ENCODE results near the gene OR3A2. TPM values are rescaled to one million over a fixed set of nuclear protein-coding genes. Genes with fewer than 3 reads are reported as not detected.
"Not testable (repeated sequence)": the region's sequence is repeated elsewhere in the genome, so short reads cannot be mapped to it uniquely, and the experiment has no call there.

Gene OR3A2
- total RNA-seq, 2 experiments from 2014 or later, result 2.3 to 2.5 TPM

DNA sequence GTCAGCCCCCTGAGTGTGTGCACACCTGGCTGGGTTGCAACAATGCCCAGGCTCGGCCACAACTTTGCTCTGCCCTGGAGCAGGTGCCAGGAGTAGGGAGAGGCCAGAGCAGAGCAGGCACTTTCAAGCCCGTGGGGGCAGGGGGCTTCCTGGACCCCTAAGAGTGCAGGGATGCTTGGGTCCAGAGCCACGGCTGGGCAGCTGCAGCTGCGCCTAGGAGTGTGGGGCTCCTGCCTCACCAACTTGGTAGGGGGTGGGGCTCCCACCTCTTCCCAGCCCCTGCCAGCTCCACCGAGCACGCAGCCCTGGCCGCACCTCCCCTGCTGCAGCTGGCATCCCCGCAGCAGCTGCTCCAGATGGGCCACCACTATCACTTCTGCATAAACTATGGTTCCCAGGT, 7.8 kb downstream of the OR3A2 start:
- no peaks in the 10 kb centered on the region for H3K4me1 Mint-ChIP-seq
- H3K27me3 Mint-ChIP-seq, result no peaks in the 10 kb centered on the region
- CTCF ChIA-PET, result no interaction called here
- H3K4me3 Mint-ChIP-seq, result no peak overlapping the region
- H3K27ac Mint-ChIP-seq, result no peak overlapping the region
- DNase-seq, result no peak
- no peak for ATAC-seq
- peaks cover 3% of the 10 kb centered on the region for H3K9me3 Mint-ChIP-seq (ENCODE audit: low read depth)
- peaks cover 2% of the 10 kb centered on the region for H3K36me3 Mint-ChIP-seq

DNA sequence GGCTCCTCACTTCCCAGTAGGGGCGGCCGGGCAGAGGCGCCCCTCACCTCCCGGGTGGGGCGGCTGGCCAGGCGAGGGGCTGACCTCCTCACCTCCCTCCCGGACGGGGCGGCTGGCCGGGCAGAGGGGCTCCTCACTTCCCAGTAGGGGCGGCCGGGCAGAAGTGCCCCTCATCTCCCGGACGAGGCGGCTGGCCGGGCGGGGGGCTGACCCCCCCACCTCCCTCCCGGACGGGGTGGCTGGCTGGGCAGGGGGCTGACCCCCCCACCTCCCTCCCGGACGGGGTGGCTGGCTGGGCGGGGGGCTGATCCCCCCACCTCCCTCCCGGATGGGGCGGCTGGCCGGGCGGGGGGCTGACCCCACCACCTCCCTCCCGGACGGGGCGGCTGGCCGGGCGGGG, 14.9 kb downstream of the OR3A2 start:
- H3K9me3 Mint-ChIP-seq (ENCODE audit: low read depth); H3K36me3 Mint-ChIP-seq; DNase-seq; H3K4me3 Mint-ChIP-seq; CTCF ChIA-PET; H3K27ac Mint-ChIP-seq; H3K27me3 Mint-ChIP-seq; ATAC-seq; H3K4me1 Mint-ChIP-seq: not testable (repeated sequence)

DNA sequence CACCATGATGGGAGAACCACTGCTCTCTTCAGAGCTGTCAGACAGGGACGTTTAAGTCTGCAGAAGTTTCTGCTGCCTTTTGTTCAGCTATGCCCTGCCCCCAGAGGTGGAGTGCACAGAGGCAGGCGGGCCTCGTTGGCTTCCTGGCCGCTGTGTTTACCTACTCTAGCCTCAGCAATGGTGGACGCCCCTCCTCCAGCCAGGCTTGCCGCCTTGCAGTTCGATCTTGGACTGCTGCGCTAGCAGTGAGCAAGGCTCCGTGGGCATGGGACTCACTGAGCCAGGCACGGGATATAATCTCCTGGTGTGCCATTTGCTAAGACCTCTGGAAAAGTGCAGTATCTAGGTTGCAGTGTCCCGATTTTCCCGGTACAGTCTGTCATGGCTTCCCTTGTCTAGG, 43.3 kb downstream of the OR3A2 start:
- H3K4me1 Mint-ChIP-seq; H3K36me3 Mint-ChIP-seq; ATAC-seq; H3K9me3 Mint-ChIP-seq (ENCODE audit: low read depth); H3K4me3 Mint-ChIP-seq; CTCF ChIA-PET; H3K27ac Mint-ChIP-seq; DNase-seq: not testable (repeated sequence)
- peaks cover 14% of the 10 kb centered on the region for H3K27me3 Mint-ChIP-seq

DNA sequence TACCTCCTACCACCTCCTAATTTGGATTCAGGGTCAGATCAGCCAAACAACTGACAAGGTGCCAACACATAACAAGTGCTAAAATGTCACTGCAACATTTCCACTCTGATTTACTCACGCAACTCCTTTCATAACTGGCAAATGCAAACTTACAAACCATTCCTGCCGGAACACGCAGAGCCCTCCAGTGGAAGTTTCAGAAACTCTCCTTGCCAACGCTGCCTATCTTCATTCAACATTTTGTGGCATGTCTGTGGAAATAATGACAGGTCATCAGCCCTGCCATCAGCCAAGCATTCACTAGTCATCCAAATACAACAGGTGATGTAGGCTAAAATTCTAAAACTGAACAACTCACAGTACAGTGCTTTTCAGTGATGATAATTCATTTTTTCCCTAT, 50.2 kb downstream of the OR3A2 start:
- Mint-ChIP-seq H3K4me1 (no peaks in the 10 kb centered on the region), H3K36me3 (peaks cover 1% of the 10 kb centered on the region), H3K27me3 (peaks cover 10% of the 10 kb centered on the region), H3K9me3 (ENCODE audit: low read depth) (peaks cover 9% of the 10 kb centered on the region), H3K27ac (no peak overlapping the region), H3K4me3 (no peak overlapping the region)
- DNase-seq (no peak), ATAC-seq (no peak)
- CTCF ChIA-PET, result no interaction called here

DNA sequence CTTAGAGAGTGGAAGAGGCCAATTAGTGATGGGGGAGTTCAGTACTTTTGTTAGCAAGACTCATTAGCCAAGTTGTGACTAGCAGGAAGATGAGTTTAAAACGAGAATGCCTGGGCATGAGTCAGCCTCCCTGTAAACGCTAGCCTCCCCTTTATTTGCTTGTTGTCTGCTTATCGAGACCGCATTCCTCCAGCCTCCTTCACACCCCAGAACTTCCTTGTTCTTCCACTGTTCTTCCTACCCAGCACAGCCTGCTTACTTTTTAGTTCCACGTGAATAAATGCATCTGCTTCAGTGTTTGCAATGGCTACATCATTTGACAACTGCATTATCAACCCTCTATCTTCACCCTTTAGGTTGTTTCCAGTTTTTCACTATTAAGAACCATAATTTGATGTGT, 67.8 kb downstream of the OR3A2 start:
- H3K4me1 Mint-ChIP-seq, result no peaks in the 10 kb centered on the region

DNA sequence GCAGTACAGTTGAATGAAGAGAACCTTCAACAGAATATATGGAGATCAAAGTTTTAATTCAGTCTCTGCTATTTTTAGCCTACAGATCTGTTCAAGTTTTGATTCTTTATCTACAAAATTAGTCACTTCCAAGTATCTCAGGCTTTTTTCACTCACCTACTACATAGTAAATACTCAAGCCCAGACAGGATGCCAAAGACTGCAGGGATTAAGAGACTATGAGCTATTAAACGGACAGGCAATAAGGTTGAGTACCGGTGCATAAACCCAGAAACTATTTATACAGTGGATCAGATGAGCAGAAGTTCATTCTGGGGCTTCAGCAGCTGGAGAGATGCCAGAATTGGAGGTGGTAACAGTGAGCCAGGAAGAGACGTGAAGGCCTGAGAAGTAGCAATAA, 69.3 kb downstream of the OR3A2 start:
- no peak for ATAC-seq

More for the DNA sequence above, 67.8 kb downstream of the OR3A2 start:
- Mint-ChIP-seq H3K36me3 (no peaks in the 10 kb centered on the region), H3K4me3 (no peak overlapping the region), H3K9me3 (ENCODE audit: low read depth) (no peaks in the 10 kb centered on the region), H3K27ac (no peak overlapping the region), H3K27me3 (no peaks in the 10 kb centered on the region)
- CTCF ChIA-PET, result no interaction called here
- no peak for DNase-seq
- ATAC-seq, result no peak

DNA sequence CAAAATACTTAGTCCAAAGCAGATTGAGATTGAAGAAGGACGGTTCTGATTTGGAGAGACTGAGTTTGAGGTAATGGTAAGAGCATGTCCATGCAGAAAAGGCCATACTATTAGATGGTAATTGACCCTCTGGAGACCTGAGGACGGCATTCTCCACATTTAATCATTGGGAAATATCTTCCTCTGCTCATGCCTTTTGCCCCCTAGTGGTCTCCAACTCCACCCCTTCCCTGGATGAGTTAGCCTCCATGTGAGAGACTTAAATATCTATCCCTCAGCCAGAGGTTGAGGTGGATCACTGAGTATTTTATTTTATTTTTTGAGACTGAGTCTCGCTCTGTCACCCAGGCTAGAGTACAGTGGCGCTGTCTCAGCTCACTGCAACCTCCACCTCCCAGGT, 77.5 kb downstream of the OR3A2 start:
- H3K36me3 Mint-ChIP-seq, result no peaks in the 10 kb centered on the region
- ATAC-seq, result no peak
- H3K4me3 Mint-ChIP-seq, result no peak overlapping the region
- H3K9me3 Mint-ChIP-seq (ENCODE audit: low read depth), result no peaks in the 10 kb centered on the region
- CTCF ChIA-PET, result no interaction called here
- DNase-seq, result no peak
- H3K27me3 Mint-ChIP-seq, result no peaks in the 10 kb centered on the region
- no peak overlapping the region for H3K27ac Mint-ChIP-seq
- no peaks in the 10 kb centered on the region for H3K4me1 Mint-ChIP-seq

More for the DNA sequence above, 69.3 kb downstream of the OR3A2 start:
- H3K36me3 Mint-ChIP-seq, result no peaks in the 10 kb centered on the region
- H3K27me3 Mint-ChIP-seq, result no peaks in the 10 kb centered on the region
- no peaks in the 10 kb centered on the region for H3K4me1 Mint-ChIP-seq
- no peak overlapping the region for H3K27ac Mint-ChIP-seq
- H3K4me3 Mint-ChIP-seq, result no peak overlapping the region
- DNase-seq, result no peak
- no peaks in the 10 kb centered on the region for H3K9me3 Mint-ChIP-seq (ENCODE audit: low read depth)
- CTCF ChIA-PET, result no interaction called here

DNA sequence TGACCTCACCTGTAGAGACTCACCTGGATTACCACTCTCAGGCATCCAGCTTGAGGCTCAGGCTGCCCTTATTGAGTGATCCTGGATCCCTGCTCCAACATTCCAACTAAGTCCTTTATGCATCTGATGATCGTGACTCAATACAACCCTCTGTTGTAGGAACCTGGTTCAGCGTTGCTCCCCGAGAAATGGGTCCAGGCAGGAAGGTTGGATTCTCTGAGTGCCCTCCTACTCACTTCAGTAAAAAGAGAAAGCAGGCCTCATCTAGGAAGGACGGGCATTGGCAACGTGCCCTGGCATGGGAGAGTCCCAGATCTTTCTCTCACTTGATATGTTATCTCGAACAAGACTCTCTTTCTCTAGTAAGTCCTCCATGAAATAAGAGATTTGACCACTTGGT, 87.8 kb downstream of the OR3A2 start, which contains the start of gene OR3A1:
TSS of gene OR3A1 (minus strand) at position 101 of the 400 bp plus-strand sequence. CDS start 5,778 bp downstream, outside the sequence.
- H3K4me3 Mint-ChIP-seq, result no peak within 1 kb of the TSS
- CTCF ChIA-PET, result no interaction called here
- no peaks in the 10 kb centered on the region for H3K9me3 Mint-ChIP-seq (ENCODE audit: low read depth)
- DNase-seq (no peak), ATAC-seq (no peak)
- no peaks in the 10 kb centered on the region for H3K36me3 Mint-ChIP-seq
- H3K4me1 Mint-ChIP-seq, result no peaks in the 10 kb centered on the region
- no peak within 1 kb of the TSS for H3K27ac Mint-ChIP-seq
- H3K27me3 Mint-ChIP-seq, result peaks cover 10% of the 10 kb centered on the region

DNA sequence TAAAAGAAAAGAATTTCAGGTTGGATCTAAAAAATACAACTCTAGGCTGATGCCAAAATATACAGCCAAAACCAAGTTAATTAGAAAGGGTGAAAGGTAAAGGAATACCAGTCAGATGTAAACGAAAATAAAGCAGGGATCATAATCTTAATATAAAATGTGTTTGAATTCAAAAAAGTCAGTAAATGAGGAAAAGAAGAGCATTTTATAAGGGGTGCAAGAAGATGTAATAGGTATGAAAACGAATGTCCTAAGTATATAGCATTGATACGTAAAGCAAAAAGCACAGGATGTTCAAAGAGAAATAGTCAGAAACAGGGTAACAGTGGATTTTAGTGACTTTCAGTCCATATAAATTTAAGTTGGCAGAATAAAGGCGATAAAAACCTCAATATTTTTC, 90.5 kb downstream of the OR3A2 start:
- Mint-ChIP-seq H3K27ac (no peak overlapping the region), H3K4me1 (no peaks in the 10 kb centered on the region), H3K9me3 (ENCODE audit: low read depth) (no peaks in the 10 kb centered on the region), H3K4me3 (no peak overlapping the region), H3K27me3 (peaks cover 12% of the 10 kb centered on the region), H3K36me3 (no peaks in the 10 kb centered on the region)
- CTCF ChIA-PET, result no interaction called here
- no peak for ATAC-seq
- no peak for DNase-seq

DNA sequence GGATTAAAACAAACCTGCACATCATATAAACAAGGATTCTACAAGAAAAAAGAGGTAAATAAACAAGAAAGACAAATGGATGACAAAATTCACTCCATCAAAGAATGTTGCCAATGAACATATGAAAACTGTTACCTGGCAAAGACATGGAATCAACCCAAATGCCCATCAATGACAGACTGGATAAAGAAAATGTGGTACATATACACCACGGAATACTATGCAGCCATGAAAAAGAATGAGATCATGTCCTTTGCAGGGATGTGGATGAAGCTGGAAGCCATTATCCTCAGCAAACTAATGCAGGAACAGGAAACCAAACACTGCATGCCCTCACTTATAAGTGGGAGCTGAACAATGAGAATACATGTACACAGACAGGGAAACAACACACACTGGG, 92.6 kb downstream of the OR3A2 start:
- H3K27me3 Mint-ChIP-seq, result peaks cover 12% of the 10 kb centered on the region
- H3K9me3 Mint-ChIP-seq (ENCODE audit: low read depth); H3K4me1 Mint-ChIP-seq; H3K36me3 Mint-ChIP-seq; CTCF ChIA-PET; H3K4me3 Mint-ChIP-seq; ATAC-seq; DNase-seq; H3K27ac Mint-ChIP-seq: not testable (repeated sequence)

DNA sequence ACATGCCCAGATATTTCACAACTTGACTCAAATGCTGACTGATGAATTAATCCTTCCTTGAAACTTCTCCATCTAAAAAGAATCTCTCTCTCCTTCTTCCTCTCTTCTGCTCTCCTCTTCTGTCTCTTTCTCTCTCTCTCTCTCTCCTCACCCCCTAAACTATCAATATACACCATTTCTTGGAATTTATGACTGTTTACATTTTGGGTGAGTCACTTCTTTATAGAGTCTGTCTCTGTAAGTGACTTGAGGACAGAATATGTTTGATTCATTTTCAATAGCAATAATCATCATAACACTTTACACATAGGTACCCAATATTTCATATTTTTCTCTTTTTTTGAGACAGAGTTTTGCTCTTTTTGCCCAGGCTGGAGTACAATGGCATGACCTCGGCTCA, 103.2 kb downstream of the OR3A2 start:
- H3K36me3 Mint-ChIP-seq, result no peaks in the 10 kb centered on the region
- CTCF ChIA-PET, result no interaction called here
- ATAC-seq (no peak), DNase-seq (no peak)
- no peaks in the 10 kb centered on the region for H3K27me3 Mint-ChIP-seq
- no peak overlapping the region for H3K4me3 Mint-ChIP-seq
- no peaks in the 10 kb centered on the region for H3K4me1 Mint-ChIP-seq
- no peak overlapping the region for H3K27ac Mint-ChIP-seq
- H3K9me3 Mint-ChIP-seq (ENCODE audit: low read depth), result no peaks in the 10 kb centered on the region

DNA sequence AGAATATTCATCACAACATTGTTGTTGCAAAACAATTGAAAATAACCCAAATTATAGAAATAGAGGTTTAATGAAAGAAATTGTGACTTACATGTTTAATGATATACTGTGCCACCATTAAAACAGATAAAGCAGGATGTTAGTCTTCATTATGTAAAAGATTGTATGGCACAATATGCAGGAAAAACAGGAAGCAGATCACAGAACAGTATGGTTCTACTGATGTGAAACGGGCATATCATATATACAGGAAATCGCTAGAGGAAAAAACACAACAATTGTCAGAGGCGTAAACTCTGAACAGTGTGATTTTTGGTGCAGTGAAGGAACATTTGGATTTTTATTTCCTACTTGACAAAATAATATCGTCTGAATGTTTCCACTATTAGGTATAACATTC, 110.0 kb downstream of the OR3A2 start:
- Mint-ChIP-seq H3K4me3 (no peak overlapping the region), H3K9me3 (ENCODE audit: low read depth) (peaks cover 3% of the 10 kb centered on the region), H3K27ac (no peak overlapping the region), H3K36me3 (no peaks in the 10 kb centered on the region), H3K4me1 (no peaks in the 10 kb centered on the region), H3K27me3 (no peaks in the 10 kb centered on the region)
- ATAC-seq, result no peak
- DNase-seq, result no peak
- CTCF ChIA-PET, result no interaction called here

DNA sequence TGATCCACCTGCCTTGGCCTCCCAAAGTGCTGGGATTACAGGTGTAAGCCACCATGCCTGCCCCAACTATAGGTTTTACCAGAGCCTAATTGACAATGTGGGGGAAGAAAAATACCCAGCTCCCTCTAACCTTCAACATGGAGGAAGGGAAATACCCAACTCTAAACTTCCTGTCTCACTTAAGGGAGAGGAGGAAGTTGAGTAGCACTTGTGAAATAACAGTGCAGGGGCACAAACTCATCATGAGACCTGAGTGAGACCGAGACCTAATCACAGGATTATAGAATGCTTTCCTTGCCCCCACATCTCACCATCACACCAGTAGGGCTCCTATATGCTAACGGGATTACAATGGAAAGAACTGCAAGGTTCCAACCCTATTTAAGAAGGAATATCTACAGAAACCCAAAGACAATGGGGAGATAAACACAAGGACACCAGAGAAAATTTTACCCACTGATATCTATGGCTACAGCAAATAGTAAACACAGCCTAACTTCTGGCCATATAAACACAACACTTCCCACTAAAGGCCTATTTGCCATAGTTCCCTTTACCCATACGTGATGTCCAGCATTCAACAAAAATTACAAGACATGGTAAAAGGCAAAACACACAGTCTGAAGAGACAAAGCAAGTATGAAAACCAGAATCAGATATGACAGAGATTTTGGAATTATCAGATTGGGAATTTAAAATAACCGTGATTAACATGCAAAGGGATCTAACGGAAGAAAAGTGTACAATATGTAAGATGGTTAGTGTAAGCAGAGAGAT, 114.8 kb downstream of the OR3A2 start:
- Mint-ChIP-seq H3K9me3 (ENCODE audit: low read depth) (peaks cover 3% of the 10 kb centered on the region), H3K27me3 (no peaks in the 10 kb centered on the region), H3K4me3 (no peak overlapping the region), H3K27ac (no peak overlapping the region), H3K4me1 (no peaks in the 10 kb centered on the region), H3K36me3 (no peaks in the 10 kb centered on the region)
- CTCF ChIA-PET, result no interaction called here
- ATAC-seq (no peak), DNase-seq (no peak)

DNA sequence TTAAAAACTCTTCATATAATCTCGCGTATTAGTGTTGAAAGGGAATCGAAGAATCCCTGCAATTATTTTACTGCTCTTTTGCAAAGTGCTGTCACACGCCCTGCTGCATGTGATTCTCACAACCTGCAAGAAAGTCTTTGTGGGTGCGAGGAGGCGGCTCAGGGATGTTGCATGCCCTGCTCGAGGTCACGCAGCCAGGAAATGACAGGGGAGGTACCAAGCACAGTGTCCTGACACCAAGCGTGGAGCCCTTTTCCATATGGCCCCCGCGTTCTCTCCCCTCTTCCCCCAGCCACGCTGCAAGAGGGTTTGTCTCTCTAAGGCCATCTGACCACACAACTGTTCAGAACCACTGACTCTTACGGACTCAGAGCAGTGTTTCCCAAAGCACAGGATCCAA, 125.5 kb downstream of the OR3A2 start:
- H3K4me3 Mint-ChIP-seq, result no peak overlapping the region
- no peak for ATAC-seq
- no peaks in the 10 kb centered on the region for H3K27me3 Mint-ChIP-seq
- H3K27ac Mint-ChIP-seq, result no peak overlapping the region
- H3K36me3 Mint-ChIP-seq, result no peaks in the 10 kb centered on the region
- no peaks in the 10 kb centered on the region for H3K4me1 Mint-ChIP-seq
- no peak for DNase-seq
- H3K9me3 Mint-ChIP-seq (ENCODE audit: low read depth), result no peaks in the 10 kb centered on the region
- CTCF ChIA-PET, result no interaction called here

DNA sequence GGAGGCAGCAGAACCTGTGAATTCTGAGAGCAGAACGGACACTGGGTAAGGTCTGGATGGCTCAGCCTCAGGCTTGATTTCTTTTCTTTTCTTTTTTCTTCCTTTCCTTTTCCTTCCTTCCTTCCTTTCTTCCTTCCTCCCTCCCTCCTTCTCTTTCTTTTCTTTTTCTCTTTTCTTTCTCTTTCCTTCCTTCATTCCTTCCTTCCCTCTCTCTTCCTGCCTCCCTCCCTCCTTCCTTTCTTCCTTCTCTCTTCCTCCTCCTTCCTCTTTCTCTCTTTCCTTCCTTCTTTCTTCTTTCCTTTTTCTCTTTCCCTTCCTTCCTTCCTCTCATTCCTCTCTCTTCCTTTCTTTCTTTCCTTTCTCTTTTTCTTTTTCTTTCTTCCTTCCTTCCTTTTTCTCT, 125.9 kb downstream of the OR3A2 start:
- no peak for DNase-seq
- Mint-ChIP-seq H3K36me3 (no peaks in the 10 kb centered on the region), H3K4me3 (no peak overlapping the region), H3K9me3 (ENCODE audit: low read depth) (no peaks in the 10 kb centered on the region), H3K4me1 (no peaks in the 10 kb centered on the region), H3K27me3 (no peaks in the 10 kb centered on the region), H3K27ac (no peak overlapping the region)
- ATAC-seq, result no peak
- CTCF ChIA-PET, result no interaction called here
